Measurements from ENCODE around the gene RSBN1. TPM values are rescaled to one million over a fixed set of nuclear protein-coding genes. Genes with fewer than 3 reads are reported as not detected.
"Not testable (repeated sequence)": the region's sequence is repeated elsewhere in the genome, so short reads cannot be mapped to it uniquely, and the experiment has no call there.

The RSBN1 gene
- polyA plus RNA-seq, 3 donors, result 23.0 to 23.6 (median 23.5) TPM

GRCh38 chr1:113751516-113751915 lies 60.8 kb downstream of the RSBN1 start:
- no peak for DNase-seq

DNA sequence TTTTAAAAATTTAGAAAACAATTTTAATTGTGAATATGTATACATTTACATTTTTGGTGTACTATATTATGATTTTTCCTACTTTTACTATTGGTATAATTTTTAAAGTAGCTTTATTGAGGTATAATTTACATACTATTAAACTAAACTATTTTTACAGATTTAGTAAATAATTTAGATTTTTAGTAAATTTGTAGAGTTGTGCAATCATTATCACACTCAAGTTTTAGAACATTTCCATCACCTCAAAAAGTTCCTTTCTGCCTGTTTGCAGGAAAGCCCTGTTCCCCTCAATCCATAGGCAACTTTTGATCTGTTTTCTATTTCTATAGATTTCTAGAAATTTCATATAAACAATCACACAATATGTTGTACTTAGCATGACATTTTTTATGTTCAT lies 61.2 kb downstream of the RSBN1 start:
- no peak for DNase-seq

GRCh38 chr1:113749402-113749801 lies 62.9 kb downstream of the RSBN1 start:
- no peak for DNase-seq

DNA sequence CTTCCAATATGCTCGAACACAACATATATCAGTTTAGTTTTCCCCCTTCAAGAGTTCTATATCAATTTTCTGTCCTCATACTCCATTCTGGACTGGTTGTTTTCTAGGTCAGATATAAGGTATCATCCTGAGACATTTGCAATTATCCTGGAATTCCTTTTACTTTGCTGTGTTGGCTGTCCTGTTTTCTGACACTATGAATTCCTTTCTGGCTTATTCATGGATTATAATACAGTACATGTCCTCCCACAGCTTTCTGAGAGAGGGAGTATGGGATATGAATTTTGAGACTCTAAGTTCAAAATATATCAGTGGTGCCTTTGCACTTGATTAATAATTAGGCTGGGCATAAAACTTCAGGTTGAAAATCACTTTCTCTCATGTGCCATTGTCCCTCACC lies 64.9 kb downstream of the RSBN1 start:
- DNase-seq, result no peak

DNA sequence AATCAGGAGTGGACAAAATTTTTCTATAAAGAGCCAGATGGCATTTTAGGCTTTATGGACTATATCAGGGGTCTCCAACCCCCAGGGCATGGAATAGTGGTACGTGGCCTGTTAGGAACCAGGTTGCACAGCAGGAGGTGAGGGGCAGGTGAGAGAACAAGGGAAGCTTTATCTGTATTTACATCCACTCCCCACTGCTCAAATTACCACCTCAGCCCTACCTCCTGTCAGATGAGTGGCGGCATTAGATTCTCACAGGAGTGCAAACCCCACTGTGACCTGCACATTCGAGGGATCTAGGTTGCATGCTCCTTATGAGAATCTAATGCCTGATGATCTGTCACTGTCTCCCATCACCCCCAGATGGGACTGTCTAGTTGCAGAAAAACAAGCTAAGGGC lies 66.9 kb downstream of the RSBN1 start:
- DNase-seq, result no peak

DNA sequence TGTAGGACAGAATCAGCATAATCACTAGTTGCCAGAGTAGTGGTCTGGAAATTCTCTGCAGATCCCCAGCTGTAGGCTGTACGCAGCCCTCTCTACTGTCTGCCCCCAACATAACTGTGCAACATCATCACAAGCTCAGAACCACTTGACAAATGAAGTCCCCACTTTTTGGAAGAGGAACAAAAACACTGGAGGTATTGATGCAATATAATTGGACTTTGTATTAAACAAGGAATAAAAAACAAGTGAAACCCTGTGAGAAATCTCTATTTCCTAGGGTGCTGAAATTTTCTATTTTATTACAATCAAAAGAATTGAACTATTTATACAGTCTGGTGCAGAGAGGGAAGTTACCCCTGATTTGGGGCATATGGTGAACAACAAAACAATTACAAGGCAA lies 68.2 kb downstream of the RSBN1 start:
- no peak for DNase-seq

- no peak for DNase-seq
Measured at GRCh38 chr1:113742515-113742914, 69.8 kb downstream of the RSBN1 start.

GRCh38 chr1:113734357-113735055 lies 77.8 kb downstream of the RSBN1 start:
- DNase-seq, result no peak

DNA sequence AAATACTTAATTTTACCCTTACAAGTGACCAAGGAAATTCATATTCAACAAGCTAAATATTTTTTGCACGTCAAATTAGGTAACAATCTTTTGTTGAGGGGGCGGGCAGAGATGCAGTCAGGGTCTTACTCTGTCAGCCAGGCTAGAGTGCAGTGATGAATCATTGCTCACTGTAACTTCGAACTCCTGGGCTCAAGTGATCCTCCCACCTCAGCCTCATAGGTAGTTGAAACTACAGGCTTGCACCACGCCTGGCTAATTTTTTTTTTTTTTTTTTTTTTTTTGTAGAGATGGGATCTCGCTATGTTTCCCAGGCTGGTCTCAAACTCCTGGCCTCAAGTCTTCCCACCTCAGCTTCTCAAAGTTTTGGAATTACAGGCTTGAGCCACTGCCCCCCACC lies 79.5 kb downstream of the RSBN1 start:
- DNase-seq, result no peak

DNA sequence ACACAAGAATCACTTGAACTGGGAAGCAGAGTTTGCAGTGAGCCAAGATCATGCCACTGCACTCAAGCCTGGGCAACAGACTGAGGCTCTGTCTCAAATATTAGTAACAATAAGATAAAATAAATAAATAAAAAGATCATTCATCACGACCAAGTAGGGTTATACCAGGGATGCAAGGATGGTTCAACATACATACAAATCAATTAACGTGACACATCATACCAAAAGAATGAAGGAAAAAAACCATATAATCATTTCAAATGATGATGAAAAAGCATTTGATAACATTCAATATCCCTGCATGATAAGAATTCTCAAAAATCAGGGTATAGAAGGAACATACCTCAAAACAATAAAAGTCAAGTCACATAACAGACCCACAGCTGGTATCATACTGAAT lies 91.3 kb downstream of the RSBN1 start:
- DNase-seq, result no peak

DNA sequence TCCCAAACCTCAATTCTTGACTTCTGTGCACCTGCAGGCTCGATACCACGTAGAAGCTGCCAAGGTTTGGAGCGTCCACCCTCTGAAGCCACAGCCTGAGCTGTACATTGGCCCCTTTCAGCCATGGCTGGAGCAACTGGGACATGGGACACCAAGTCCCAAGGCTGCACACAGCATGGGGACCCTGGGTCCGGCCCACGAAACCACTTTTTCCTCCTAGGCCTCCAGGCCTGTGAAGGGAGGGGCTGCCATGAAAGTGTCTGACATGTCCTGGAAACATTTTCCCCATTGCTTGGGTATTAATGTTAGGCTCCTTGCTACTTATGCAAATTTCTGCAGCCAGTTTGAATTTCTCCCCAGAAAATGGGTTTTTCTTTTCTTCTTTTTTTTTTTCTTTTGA lies 93.7 kb downstream of the RSBN1 start:
- DNase-seq, result not testable (repeated sequence)

- not testable (repeated sequence) for DNase-seq
Measured at GRCh38 chr1:113717506-113717905, 94.8 kb downstream of the RSBN1 start.

- no peak for DNase-seq
Measured at GRCh38 chr1:113714606-113715269, 97.5 kb downstream of the RSBN1 start.

Other genes with a start within 250 kb of the RSBN1 start
- 10 to 100 TPM; 21.9 to 27.0 (median 26.2) TPM for gene PHTF1, start 53.0 kb downstream of the RSBN1 start, polyA plus RNA-seq (ENCODE audit: insufficient read length in 3 of 3)
- gene PTPN22, start 59.2 kb upstream of the RSBN1 start, polyA plus RNA-seq (ENCODE audit: insufficient read length in 3 of 3), result under 1 TPM; 0.24 to 0.53 (median 0.38) TPM
- 1 to 10 TPM in 1 of 3 donors, under 1 TPM in 2; 0.19 to 1.2 (median 0.88) TPM for gene BCL2L15, start 75.1 kb upstream of the RSBN1 start, polyA plus RNA-seq (ENCODE audit: insufficient read length in 3 of 3)
- gene AP4B1, start 92.3 kb upstream of the RSBN1 start, polyA plus RNA-seq (ENCODE audit: insufficient read length in 3 of 3), result 10 to 100 TPM; 24.8 to 47.2 (median 43.7) TPM
- gene DCLRE1B, start 92.8 kb upstream of the RSBN1 start, polyA plus RNA-seq (ENCODE audit: insufficient read length in 3 of 3), result 10 to 100 TPM; 11.3 to 13.1 (median 11.3) TPM
- 10 to 100 TPM; 38.5 to 44.1 (median 42.7) TPM for gene HIPK1, start 116.8 kb upstream of the RSBN1 start, polyA plus RNA-seq (ENCODE audit: insufficient read length in 3 of 3)
- 100 to 1,000 TPM; 109 to 161 (median 131) TPM for gene OLFML3, start 167.0 kb upstream of the RSBN1 start, polyA plus RNA-seq (ENCODE audit: insufficient read length in 3 of 3)